Coronary artery (tissue), 2 donors: ENCODE data around the gene SATB1.

ENCODE experiments used
- DNase-seq: peaks from one replicate; pipeline ENCODE4 v3.0.0-alpha.2; 2017; ENCODE audit warnings: low spot score
- H3K27ac ChIP-seq, 2 donors: fragments of 200-600 bp; sonication (generic); one replicate each; pipeline ENCODE4 v1.5.1; 2016 to 2019
- H3K4me3 ChIP-seq: fragments of 200-600 bp; sonication (generic); 2 replicates; pipeline ENCODE4 v1.5.1; 2016; ENCODE audit warnings: mild to moderate bottlenecking, moderate library complexity
- CTCF ChIP-seq: fragments of 200-600 bp; sonication (generic); IDR thresholded peaks from one replicate; pipeline ENCODE4 v1.5.1; 2019; ENCODE audit warnings: antibody characterized with exemption

SATB1 gene

GRCh38 chr3:18378218-18378617, 46.9 kb downstream of the SATB1 start:
- no peak overlapping the region for H3K27ac ChIP-seq
- no peak for DNase-seq
- TF ChIP-seq CTCF, result no peak

GRCh38 chr3:18376682-18377081, 48.5 kb downstream of the SATB1 start:
- DNase-seq, result no peak
- H3K4me3 ChIP-seq, result no peak overlapping the region
- H3K27ac ChIP-seq, result no peak overlapping the region
- TF ChIP-seq CTCF, result no peak

More at GRCh38 chr3:18378218-18378617, 46.9 kb downstream of the SATB1 start:
- H3K4me3 ChIP-seq, result no peak overlapping the region

GRCh38 chr3:18372786-18373405, 52.2 kb downstream of the SATB1 start:
- no peak overlapping the region for H3K4me3 ChIP-seq
- H3K27ac ChIP-seq, result no peak overlapping the region
- no peak for DNase-seq
- no peak for TF ChIP-seq CTCF

- no peak for TF ChIP-seq CTCF
- H3K27ac ChIP-seq, result no peak overlapping the region
- H3K4me3 ChIP-seq, result no peak overlapping the region
- DNase-seq, result no peak
Measured at GRCh38 chr3:18370672-18371071, 54.5 kb downstream of the SATB1 start.

GRCh38 chr3:18369551-18370185, 55.5 kb downstream of the SATB1 start:
- no peak for TF ChIP-seq CTCF
- Histone ChIP-seq H3K27ac (no peak overlapping the region), H3K4me3 (no peak overlapping the region)
- no peak for DNase-seq

- Histone ChIP-seq H3K4me3 (no peak overlapping the region), H3K27ac (no peak overlapping the region)
- TF ChIP-seq CTCF, result no peak
- DNase-seq, result no peak
Measured at GRCh38 chr3:18366258-18366657, 58.9 kb downstream of the SATB1 start.

- DNase-seq, result no peak
- no peak for TF ChIP-seq CTCF
- H3K27ac ChIP-seq, result no peak overlapping the region
- no peak overlapping the region for H3K4me3 ChIP-seq
Measured at GRCh38 chr3:18363338-18363737, 61.8 kb downstream of the SATB1 start.
